ENCODE measurements around the gene IGSF3. TPM values are rescaled to one million over a fixed set of nuclear protein-coding genes. Genes with fewer than 3 reads are reported as not detected.

Gene IGSF3
- total RNA-seq, 1 experiment from 2014 or later, result 22.7 TPM

GRCh38 chr1:116697548-116698243, 30.2 kb upstream of the IGSF3 start:
- no peaks in the 10 kb centered on the region for H3K27me3 ChIP-seq
- H3K4me3 ChIP-seq, result no peak overlapping the region; the same call in 1 of the 2 replicates
- no peak overlapping the region for H3K27ac ChIP-seq
- H3K36me3 ChIP-seq, result no peaks in the 10 kb centered on the region
- no peaks in the 10 kb centered on the region for H3K9me3 ChIP-seq (replicated peaks)
- no peak for DNase-seq
- peaks cover 21% of the 10 kb centered on the region for H3K4me1 ChIP-seq

DNA sequence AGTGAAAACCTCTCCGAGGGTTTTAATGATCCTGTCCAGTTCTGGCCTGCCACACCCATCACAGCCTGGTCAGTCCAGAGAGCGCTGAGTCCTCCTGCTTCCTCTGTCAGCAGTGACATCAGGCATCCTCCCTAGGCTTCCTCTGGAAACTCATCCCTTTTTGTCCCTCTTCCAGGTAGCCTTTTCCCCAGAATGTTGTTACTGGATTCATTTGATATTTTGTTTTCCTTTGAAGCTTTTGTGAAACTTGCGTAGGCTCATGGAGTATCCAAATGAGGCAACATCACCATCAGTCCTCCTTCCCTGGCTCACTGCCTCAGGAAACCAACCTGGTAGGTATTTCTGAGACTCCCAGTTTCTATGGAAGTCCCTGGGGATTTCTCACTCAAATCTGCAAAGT, 27.0 kb upstream of the IGSF3 start:
- no peak overlapping the region for H3K4me3 ChIP-seq
- peaks cover 25% of the 10 kb centered on the region for H3K4me1 ChIP-seq
- no peaks in the 10 kb centered on the region for H3K27me3 ChIP-seq
- no peaks in the 10 kb centered on the region for H3K36me3 ChIP-seq
- no peak for DNase-seq
- no peak overlapping the region for H3K27ac ChIP-seq
- H3K9me3 ChIP-seq (replicated peaks), result no peaks in the 10 kb centered on the region

GRCh38 chr1:116693759-116694480, 26.4 kb upstream of the IGSF3 start:
- H3K27ac ChIP-seq, result no peak overlapping the region
- H3K4me1 ChIP-seq, result peaks cover 25% of the 10 kb centered on the region
- peak; percentile 35 to 49 for DNase-seq

DNA sequence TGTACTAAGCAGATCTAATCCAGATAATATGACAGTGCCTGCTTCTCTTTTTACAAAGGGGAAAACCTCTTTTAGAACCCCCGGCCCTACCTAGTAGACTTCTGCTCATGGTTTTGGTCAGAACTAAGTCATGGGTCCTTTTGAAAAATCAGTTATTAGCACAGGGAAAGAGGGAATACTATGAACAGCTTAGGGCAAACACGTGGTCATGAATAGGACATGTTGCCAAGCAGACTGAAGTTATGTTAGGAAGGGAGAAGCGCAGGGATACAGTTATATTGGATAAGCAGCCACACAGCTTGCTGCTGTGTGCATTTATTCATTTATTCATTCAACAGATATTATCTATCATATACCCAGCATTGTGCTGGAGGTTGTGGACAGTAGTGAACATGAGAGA, 25.3 kb upstream of the IGSF3 start:
- no peaks in the 10 kb centered on the region for H3K9me3 ChIP-seq (replicated peaks)
- H3K36me3 ChIP-seq, result no peaks in the 10 kb centered on the region
- no peak for DNase-seq
- no peaks in the 10 kb centered on the region for H3K27me3 ChIP-seq
- H3K27ac ChIP-seq, result no peak overlapping the region
- H3K4me3 ChIP-seq, result no peak overlapping the region
- H3K4me1 ChIP-seq, result peaks cover 22% of the 10 kb centered on the region

More at GRCh38 chr1:116693759-116694480, 26.4 kb upstream of the IGSF3 start:
- Histone ChIP-seq H3K4me3 (no peak overlapping the region), H3K9me3 (replicated peaks) (no peaks in the 10 kb centered on the region), H3K36me3 (no peaks in the 10 kb centered on the region), H3K27me3 (no peaks in the 10 kb centered on the region)

DNA sequence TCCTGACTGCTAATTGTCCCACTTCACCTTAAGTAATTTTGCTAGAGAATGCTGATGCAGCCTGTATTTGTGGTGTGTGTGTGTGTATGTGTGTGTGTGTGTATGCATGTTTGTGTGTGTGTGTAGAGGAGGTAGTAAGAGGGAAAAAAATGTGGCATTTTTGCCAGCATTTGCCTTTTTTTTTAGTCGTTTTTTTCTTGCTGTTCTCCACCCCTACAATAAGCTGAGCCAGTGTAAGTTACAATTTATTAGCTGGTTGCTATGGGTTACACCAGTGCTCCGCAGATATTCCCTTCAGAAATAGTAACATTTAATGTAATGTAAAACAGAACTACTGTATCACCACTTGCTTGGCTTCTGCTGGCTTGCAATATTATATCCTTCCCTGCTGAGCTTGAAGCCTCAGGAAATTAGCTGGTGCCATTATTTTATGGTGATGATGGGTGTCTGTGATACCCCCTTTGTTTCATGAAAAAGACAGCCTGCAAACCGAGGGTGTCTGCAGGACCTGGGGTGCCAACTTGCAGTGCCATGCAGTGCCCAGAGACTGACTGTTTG, 23.4 kb upstream of the IGSF3 start:
- Histone ChIP-seq H3K4me3 (no peak overlapping the region), H3K4me1 (peaks cover 8% of the 10 kb centered on the region; the same call in 1 of the 2 replicates), H3K27ac (no peak overlapping the region), H3K36me3 (no peaks in the 10 kb centered on the region), H3K9me3 (replicated peaks) (no peaks in the 10 kb centered on the region), H3K27me3 (no peaks in the 10 kb centered on the region)
- DNase-seq, result no peak

DNA sequence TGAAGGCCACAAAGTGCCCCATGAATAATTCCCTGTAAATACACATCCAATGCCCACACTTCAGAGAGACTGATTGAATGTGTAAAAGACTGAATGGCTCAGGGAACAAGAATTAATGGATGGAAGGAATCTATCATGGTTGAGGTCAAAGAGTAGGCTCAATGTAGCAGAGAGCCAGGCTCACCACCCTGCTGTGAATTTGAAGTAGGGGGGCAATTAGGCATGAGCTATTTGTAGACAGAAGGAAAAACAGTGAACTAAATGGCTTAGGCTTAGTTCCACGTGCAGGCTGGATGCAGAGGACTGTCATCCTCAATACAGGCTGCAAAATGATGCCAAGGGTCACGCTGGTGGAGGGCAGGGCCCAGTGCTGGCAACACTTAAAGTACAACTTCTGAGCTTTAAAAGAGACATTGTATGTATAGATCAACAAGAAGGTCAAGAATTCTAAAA, 22.9 kb upstream of the IGSF3 start:
- H3K4me1 ChIP-seq, result peaks cover 8% of the 10 kb centered on the region; the same call in 1 of the 2 replicates
- H3K36me3 ChIP-seq, result no peaks in the 10 kb centered on the region
- no peaks in the 10 kb centered on the region for H3K27me3 ChIP-seq
- no peak for DNase-seq
- no peak overlapping the region for H3K4me3 ChIP-seq
- no peaks in the 10 kb centered on the region for H3K9me3 ChIP-seq (replicated peaks)
- H3K27ac ChIP-seq, result no peak overlapping the region

- Histone ChIP-seq H3K9me3 (replicated peaks) (no peaks in the 10 kb centered on the region), H3K27ac (no peak overlapping the region), H3K36me3 (no peaks in the 10 kb centered on the region), H3K4me1 (0 out of 2 replicates have a peak, but pooled peaks cover 3% of the 10 kb centered on the region), H3K4me3 (no peak overlapping the region), H3K27me3 (no peaks in the 10 kb centered on the region)
- DNase-seq, result no peak
Observed at GRCh38 chr1:116686723-116687352, 19.3 kb upstream of the IGSF3 start.

GRCh38 chr1:116686175-116686574, 18.6 kb upstream of the IGSF3 start:
- Histone ChIP-seq H3K4me1 (0 out of 2 replicates have a peak, but pooled peaks cover under 1% of the 10 kb centered on the region), H3K9me3 (replicated peaks) (no peaks in the 10 kb centered on the region), H3K36me3 (no peaks in the 10 kb centered on the region), H3K4me3 (no peak overlapping the region), H3K27ac (no peak overlapping the region), H3K27me3 (no peaks in the 10 kb centered on the region)
- no peak for DNase-seq

- H3K9me3 ChIP-seq (replicated peaks), result no peaks in the 10 kb centered on the region
Observed at GRCh38 chr1:116684575-116684974, 17.0 kb upstream of the IGSF3 start.

GRCh38 chr1:116682641-116683221, 15.2 kb upstream of the IGSF3 start:
- no peak for DNase-seq
- no peaks in the 10 kb centered on the region for H3K27me3 ChIP-seq

More at GRCh38 chr1:116684575-116684974, 17.0 kb upstream of the IGSF3 start:
- H3K4me3 ChIP-seq, result no peak overlapping the region
- DNase-seq, result no peak
- no peaks in the 10 kb centered on the region for H3K4me1 ChIP-seq
- H3K27me3 ChIP-seq, result no peaks in the 10 kb centered on the region
- no peaks in the 10 kb centered on the region for H3K36me3 ChIP-seq
- H3K27ac ChIP-seq, result no peak overlapping the region

DNA sequence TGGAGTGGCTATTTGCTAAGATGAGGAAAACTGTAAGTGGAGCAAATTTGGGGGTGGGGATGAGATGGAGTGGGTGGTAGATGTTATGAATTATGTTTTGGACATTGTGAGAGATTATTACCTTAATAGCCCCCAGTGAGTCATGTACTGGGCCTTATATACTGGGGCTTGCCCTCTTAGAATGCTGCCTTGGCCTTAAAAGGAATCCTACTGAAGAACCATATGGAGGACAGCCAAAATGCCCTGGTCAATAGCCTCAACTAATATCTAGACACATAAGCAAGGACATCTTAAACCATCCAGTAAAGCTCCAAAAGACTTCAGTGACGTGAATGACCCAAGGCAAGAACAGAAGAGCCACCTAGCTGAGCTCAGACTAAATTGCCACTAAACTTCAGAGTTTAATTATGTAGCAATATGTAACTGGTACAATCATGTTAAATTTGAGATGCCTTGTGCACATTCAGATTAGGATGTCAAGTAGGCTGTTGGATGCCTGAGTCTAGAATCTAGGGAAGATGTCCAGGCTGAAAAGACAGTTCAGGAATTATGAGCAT, 13.9 kb upstream of the IGSF3 start:
- no peak overlapping the region for H3K4me3 ChIP-seq
- DNase-seq, result no peak
- no peaks in the 10 kb centered on the region; the same call in 1 of the 2 replicates for H3K9me3 ChIP-seq (replicated peaks)
- no peak overlapping the region for H3K27ac ChIP-seq
- H3K4me1 ChIP-seq, result peaks cover 4% of the 10 kb centered on the region; the same call in 1 of the 2 replicates
- no peaks in the 10 kb centered on the region for H3K27me3 ChIP-seq
- no peaks in the 10 kb centered on the region for H3K36me3 ChIP-seq

More at GRCh38 chr1:116682641-116683221, 15.2 kb upstream of the IGSF3 start:
- Histone ChIP-seq H3K4me3 (no peak overlapping the region), H3K4me1 (peaks cover 4% of the 10 kb centered on the region; the same call in 1 of the 2 replicates), H3K9me3 (replicated peaks) (no peaks in the 10 kb centered on the region; the same call in 1 of the 2 replicates), H3K27ac (no peak overlapping the region), H3K36me3 (no peaks in the 10 kb centered on the region)

- Histone ChIP-seq H3K27me3 (no peaks in the 10 kb centered on the region), H3K4me1 (peaks cover 4% of the 10 kb centered on the region; the same call in 1 of the 2 replicates), H3K27ac (no peak overlapping the region), H3K9me3 (replicated peaks) (no peaks in the 10 kb centered on the region; the same call in 1 of the 2 replicates), H3K36me3 (no peaks in the 10 kb centered on the region), H3K4me3 (no peak overlapping the region)
- no peak for DNase-seq
Observed at GRCh38 chr1:116680752-116681151, 13.2 kb upstream of the IGSF3 start.

DNA sequence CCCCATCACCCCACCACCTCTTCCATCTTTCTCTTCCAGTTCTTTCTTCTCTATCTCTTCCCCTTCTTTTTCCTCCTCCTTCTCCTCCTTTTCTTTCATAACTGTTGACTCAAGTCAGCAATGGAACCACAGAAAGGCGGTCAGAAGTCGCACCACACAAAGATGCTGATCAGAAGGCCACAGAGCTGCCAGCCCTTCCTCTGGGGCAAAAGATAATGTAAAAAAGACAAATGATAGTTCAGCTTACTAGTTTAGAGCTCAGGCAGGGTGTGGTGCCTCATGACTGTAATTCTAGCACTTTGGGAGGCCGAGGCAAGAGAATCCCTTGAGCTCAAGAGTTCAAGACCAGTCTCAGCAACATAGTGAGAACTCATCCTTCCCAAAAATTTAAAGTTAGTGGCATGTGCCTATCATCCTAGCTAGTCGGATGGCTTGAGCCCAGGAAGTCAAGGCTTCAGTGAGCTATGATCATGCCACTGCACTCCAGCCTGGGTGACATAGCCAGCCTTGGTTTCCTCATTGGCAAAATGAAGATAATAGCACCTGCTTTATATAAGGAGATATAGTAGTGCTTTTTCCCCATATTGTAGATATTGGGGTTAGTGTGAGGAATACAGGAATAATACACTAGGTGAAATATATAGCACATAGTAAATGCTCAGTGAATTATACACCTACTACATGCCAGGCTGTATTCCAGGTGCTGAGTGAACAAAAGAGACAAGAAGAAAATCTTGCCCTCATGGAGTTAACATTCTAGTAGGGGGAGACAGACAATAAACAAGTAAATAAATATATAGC, 12.5 kb upstream of the IGSF3 start:
- no peak for DNase-seq
- H3K27me3 ChIP-seq, result no peaks in the 10 kb centered on the region
- H3K9me3 ChIP-seq (replicated peaks), result no peaks in the 10 kb centered on the region; the same call in 1 of the 2 replicates
- no peak overlapping the region for H3K4me3 ChIP-seq
- H3K4me1 ChIP-seq, result peaks cover 4% of the 10 kb centered on the region; the same call in 1 of the 2 replicates
- no peak overlapping the region for H3K27ac ChIP-seq
- no peaks in the 10 kb centered on the region for H3K36me3 ChIP-seq
